HG03045 (cell line): ENCODE data around the gene CDPF1.
"Not testable (repeated sequence)": the region's sequence is repeated elsewhere in the genome, so short reads cannot be mapped to it uniquely, and the experiment has no call there.

Experiments used
- ATAC-seq: cut with Tn5 transposase; IDR thresholded peaks from one replicate; pipeline ENCODE4 v1.9.1; 2021; ENCODE audit warnings: mild to moderate bottlenecking, moderate library complexity; ENCODE audit not compliant: unreplicated experiment

Gene CDPF1

DNA sequence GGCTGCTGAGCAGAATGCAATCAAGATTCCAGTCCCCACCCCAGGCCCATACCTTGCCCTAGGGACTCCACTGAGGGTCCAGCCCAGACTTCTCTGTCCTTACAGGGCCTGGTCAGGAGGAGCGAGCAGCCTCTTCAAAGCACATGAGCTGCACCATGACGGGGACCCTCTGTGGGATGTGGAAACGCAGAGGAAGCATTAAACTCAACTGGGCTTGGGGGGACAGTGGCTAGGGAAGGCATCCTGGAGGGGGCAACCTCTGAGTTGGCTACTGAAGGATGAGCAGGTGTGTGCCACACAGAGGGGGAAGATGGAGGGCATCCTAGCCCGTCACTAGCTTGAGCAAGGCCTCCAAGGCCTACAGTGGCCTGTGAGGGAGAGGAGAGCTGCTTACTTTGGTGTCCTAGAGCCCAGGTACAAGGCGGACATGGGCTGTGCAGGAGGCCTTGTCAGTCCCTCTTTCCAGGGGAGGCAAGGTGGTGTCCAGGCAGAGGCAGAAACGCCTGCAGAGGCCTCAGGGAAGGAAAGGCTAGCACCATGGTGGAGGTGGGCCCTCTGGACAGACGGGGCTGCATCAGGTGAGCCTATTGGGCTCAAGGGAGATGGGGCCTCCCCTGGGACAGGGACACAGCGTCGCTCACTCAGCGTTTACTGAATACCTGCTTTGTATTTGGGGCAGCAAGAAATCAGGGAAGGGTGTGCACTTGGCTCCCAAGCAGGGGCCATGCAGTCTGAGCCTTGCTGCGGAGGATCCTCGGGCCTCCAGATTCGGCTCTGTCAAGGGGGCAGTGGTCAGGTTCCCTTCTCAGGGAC is 32.0 kb upstream of the CDPF1 start:
- no peak for ATAC-seq

DNA sequence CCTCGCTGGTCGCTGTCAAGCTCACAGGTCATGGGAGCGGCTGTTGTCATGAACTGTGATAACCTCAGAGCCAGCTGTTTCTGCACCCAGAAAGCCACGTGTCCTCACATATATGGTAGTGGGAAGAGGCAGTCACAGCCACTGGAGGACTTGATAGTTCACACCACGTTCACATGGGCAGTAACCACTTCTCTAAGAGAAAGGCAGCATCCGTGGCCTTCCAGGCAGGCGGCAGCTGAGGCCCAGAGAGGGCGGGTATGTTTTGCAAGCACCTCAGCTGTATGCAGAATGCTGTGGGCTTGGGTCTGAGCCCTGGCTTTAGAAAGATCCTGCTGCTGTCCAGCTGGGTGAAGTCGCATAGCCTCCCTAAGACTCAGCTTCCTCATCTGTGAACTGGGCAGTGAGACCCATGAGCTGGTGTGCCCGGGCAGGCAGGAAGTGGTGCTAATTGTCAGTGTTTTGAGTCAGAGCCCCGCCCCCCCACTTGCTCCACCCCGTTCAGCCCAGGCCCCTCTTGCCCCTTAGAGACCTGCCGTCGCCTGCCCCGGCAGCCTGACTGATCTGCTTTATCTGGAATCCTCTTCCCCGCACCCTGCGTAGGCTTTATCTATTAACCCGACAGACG is 31.0 kb upstream of the CDPF1 start:
- no peak for ATAC-seq

GRCh38 chr22:46280063-46280817 is 30.1 kb upstream of the CDPF1 start:
- ATAC-seq: no peak

- ATAC-seq: no peak
Measured at GRCh38 chr22:46278656-46279645, 28.9 kb upstream of the CDPF1 start.

DNA sequence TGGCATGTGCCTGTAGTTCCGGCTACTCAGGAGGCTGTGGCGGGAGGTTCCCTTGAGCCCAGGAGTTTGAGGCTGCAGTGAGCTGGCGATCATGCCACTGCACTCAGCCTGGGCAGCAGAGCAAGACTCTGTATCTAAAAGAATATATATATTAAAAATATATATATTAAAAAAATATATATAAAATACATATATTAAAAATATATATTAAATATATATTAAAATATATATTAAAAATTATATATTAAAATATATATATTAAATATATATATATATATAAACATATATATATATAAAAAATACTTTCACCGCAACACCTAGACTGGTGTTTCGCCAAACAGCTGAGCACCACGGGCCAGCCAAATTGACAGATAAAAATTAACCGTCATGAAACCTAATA is 26.5 kb upstream of the CDPF1 start:
- no peak for ATAC-seq

DNA sequence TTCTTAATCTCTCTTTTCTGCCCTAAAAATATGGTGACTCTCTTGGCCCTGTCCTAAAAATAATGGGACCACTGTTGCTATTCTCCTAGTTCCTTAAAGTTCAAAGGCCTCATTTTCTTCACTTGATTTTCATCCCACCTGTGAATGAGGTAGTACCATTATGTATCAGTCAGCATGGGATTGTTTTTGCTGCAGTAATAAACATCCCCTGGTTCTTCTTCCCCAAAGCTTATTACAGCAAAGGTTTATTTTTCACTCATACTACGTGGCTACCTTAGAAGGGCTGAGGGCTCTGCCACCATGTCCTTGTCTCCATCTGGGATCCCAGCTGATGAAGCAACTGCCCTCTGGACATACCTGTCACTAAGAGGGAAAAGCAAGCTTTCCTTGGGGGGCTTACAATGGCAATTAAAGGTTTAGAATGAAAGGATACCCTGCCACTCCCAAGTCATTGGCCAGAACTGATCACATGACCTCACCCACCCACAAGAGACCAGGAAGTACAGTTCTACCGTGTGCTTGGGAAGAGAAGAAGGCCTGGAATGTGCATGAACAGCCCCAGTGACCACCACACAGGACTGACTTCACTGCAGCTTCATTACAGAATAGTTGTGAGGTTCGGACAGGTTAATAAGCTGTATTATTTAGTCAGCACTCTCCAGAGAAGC is 25.5 kb upstream of the CDPF1 start:
- ATAC-seq: no peak

GRCh38 chr22:46274381-46274780 is 24.3 kb upstream of the CDPF1 start:
- ATAC-seq: no peak

DNA sequence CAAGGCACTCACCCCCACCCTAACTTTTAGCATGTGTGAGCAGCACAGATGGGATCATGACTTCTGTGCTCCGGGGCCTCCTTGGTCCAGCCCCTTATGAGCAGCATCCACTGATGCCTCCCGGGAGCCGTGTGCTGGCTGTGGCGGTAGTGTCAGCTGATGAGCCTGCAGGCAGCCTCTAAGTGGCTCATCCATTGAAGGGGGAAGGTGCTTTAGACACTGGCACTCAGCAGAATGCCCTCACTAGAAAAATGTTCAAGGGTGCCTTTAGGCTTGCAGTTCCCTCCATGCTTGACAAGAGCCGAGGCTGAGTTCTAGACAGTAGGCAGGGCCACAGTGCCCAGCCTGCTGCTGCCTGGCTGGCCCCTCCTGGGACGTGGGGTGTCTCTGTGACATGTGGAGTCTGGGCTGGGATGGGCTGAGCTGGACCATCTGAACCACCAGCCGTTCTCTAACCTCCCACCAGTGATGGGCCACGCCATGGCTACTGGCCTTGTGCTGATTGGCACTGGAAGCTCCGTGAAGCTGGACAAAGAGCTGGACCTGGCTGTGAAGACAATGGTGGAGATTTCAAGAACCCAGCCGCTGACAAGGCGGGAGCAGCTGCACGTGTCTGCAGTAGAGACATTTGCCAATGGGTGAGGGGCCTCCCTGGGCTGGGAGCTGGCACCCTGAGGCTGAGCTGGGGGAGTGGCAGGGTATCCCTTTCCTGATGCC is 23.5 kb upstream of the CDPF1 start:
- ATAC-seq: no peak

DNA sequence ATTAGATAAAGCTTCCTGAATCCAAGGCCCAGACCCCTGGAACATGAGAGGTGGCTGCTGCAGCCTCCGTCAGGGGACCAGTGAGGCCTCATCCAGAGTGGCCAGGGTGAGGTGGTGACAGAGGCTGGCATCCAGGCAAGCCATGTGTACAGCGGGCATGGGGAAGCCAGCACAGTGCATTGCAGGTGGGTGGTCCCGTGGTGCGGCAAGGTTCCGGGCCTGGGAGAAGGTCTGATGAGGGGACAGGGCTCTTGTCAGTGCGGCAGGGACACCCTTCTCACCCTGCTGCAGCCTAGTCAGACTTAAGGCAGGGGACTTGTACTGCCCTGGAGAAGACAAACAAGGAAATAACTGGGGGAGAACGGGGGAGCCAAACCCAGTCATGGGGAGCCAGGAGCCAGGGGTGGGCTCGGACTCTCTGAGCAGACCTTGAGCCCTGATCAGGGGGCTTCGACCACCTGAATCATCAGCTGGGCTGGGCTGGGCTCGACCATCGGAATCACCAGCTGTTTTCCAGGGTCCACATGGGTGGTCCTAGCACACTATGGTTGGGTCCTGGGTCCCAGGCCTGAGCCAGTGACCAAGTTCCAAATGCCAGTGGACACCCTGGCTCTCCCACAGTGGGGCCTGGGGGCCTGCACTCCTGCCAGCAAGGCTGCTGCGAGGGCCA is 22.8 kb upstream of the CDPF1 start:
- no peak for ATAC-seq

DNA sequence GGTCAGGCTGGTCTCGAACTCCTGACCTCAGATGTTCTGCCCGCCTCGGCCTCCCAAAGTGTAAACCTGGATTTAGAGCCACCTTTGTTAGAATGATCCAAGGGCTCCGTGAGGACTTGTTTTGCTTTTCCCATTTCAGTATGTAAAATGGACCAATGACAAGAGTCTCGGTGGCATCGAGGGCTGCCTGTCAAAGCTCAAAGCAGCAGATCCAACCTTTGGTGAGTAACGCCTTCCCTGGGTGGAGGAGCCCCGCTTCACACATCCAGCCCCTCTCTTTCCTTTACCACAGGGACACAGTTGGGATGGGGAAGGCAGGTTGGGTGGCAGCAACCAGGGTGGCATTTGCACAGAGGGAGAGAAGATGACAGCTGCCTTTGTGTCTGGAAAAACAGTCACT is 22.1 kb upstream of the CDPF1 start:
- ATAC-seq: no peak

DNA sequence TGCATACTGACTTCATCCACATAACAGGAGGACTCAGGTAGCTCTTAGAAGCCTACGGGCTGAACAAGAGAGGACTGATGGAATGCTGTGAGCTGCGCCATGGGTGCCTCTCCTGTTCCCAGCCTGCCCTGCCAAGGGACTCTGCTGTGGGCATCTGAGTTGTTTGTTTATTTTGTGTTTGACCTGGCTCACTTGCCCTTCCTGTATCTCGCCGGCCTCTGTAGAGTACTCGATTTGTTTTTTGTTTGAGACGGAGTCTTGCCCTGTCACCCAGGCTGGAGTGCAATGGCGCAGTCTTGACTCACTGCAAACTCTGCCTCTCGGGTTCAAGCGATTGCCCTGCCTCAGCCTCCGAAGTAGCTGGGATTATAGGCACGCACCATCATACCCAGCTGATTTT is 19.5 kb upstream of the CDPF1 start:
- ATAC-seq: no peak

GRCh38 chr22:46267431-46268279 is 17.6 kb upstream of the CDPF1 start, which contains the start of gene TTC38:
TSS of gene TTC38 (plus strand) at chr22:46268008. CDS start at chr22:46268040, 32 bp downstream.
- peak; percentile 72 for ATAC-seq

- ATAC-seq: not testable (repeated sequence)
Measured at GRCh38 chr22:46265627-46266026, 15.5 kb upstream of the CDPF1 start.

DNA sequence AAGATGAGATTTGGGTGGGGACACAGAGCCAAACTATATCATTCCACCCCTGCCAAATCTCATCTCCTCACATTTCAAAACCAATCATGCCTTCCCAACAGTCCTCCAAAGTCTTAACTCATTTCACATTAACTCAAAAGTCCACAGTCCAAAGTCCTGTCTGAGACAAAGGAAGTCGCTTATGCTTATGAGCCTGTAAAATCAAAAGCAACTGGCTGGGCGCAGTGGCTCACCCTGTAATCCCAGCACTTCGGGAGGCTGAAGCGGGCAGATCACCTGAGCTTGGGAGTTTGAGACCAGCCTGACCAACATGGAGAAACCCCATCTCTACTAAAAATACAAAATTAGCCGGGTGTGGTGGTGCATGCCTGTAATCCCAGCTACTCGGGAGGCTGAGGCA is 14.4 kb upstream of the CDPF1 start:
- ATAC-seq: not testable (repeated sequence)

- no peak for ATAC-seq
Measured at GRCh38 chr22:46263216-46263590, 13.1 kb upstream of the CDPF1 start, which contains the start of gene PKDREJ. TSS of gene PKDREJ (minus strand) at chr22:46263343. CDS start at chr22:46263322, 21 bp downstream.

GRCh38 chr22:46262449-46263215 is 12.5 kb upstream of the CDPF1 start:
- ATAC-seq: no peak

- ATAC-seq: no peak
Measured at GRCh38 chr22:46260038-46260437, 9.9 kb upstream of the CDPF1 start.
